ENCODE results near the gene C15orf39.

GRCh38 chr15:75153565-75154276 lies 48.0 kb upstream of the C15orf39 start:
- TF ChIP-seq POLR2A (IDR thresholded peaks at IDR 0.05): no peak
- no peak for TF ChIP-seq CTCF (IDR thresholded peaks at IDR 0.05)

Measured in breast epithelium (tissue), 3 donors.